NCI-H2107 (cell line): Measurements from ENCODE around the gene TK1.

Source experiments
- DNase-seq: peaks from one replicate; lab custom pipeline; 2025; lab: John Stamatoyannopoulos, UW

The TK1 gene

GRCh38 chr17:78219396-78220150, 32.7 kb upstream of the TK1 start:
- DNase-seq = peak; percentile 69

GRCh38 chr17:78214706-78215061, 27.8 kb upstream of the TK1 start:
- DNase-seq = no peak

GRCh38 chr17:78214016-78214705, 27.3 kb upstream of the TK1 start, which contains the start of gene BIRC5:
BIRC5 (plus strand) TSS chr17:78214253; CDS start chr17:78214317, 64 bp downstream.
- peak; percentile 92 for DNase-seq

GRCh38 chr17:78211032-78211431, 24.2 kb upstream of the TK1 start:
- no peak for DNase-seq

- DNase-seq = no peak
These were observed 23.3 kb upstream of the TK1 start for GRCh38 chr17:78210111-78210510.

- DNase-seq = no peak
These were observed 21.6 kb upstream of the TK1 start for GRCh38 chr17:78208486-78208885.

- DNase-seq = no peak
These were observed 19.4 kb upstream of the TK1 start for GRCh38 chr17:78206298-78206697.

GRCh38 chr17:78205124-78205775, 18.4 kb upstream of the TK1 start:
- no peak for DNase-seq

- no peak for DNase-seq
These were observed 17.7 kb upstream of the TK1 start for GRCh38 chr17:78204387-78205123.

GRCh38 chr17:78202666-78203065, 15.8 kb upstream of the TK1 start:
- no peak for DNase-seq

GRCh38 chr17:78200451-78200850, 13.6 kb upstream of the TK1 start:
- DNase-seq = no peak

GRCh38 chr17:78197147-78197832, 10.4 kb upstream of the TK1 start:
- no peak for DNase-seq

- DNase-seq = no peak
These were observed 9.9 kb upstream of the TK1 start for GRCh38 chr17:78196716-78197115.

- DNase-seq = no peak
These were observed 716 bp downstream of the TK1 start for GRCh38 chr17:78185981-78186691.

- DNase-seq = no peak
These were observed 2.0 kb downstream of the TK1 start for GRCh38 chr17:78184868-78185267.

- no peak for DNase-seq
These were observed 2.5 kb downstream of the TK1 start for GRCh38 chr17:78184351-78184750.

- no peak for DNase-seq
These were observed 2.9 kb downstream of the TK1 start for GRCh38 chr17:78183916-78184315.

- DNase-seq = no peak
These were observed 4.3 kb downstream of the TK1 start for GRCh38 chr17:78182504-78182903.

GRCh38 chr17:78180508-78180907, 6.3 kb downstream of the TK1 start:
- DNase-seq = no peak

GRCh38 chr17:78180083-78180482, 6.8 kb downstream of the TK1 start:
- no peak for DNase-seq

- no peak for DNase-seq
These were observed 7.5 kb downstream of the TK1 start for GRCh38 chr17:78179372-78179771.
